Type B pancreatic cell (in vitro differentiated cells): ENCODE measurements around the gene EGFR. TPM values are rescaled to one million over a fixed set of nuclear protein-coding genes. Genes with fewer than 3 reads are reported as not detected.

Experiments used
- DNase-seq: peaks from one replicate; pipeline ENCODE4 v3.0.0; 2021; ENCODE audit warnings: mixed read lengths; ENCODE audit not compliant: unreplicated experiment; ENCODE audit errors: extremely low spot score
- H3K27ac Mint-ChIP-seq: 2 replicates; pipeline ENCODE4 v1.8.0; 2021; ENCODE audit warnings: mild to moderate bottlenecking, mixed read lengths
- H3K27me3 Mint-ChIP-seq: 2 replicates; pipeline ENCODE4 v1.8.0; 2021; ENCODE audit warnings: mixed read lengths
- H3K36me3 Mint-ChIP-seq: 2 replicates; pipeline ENCODE4 v1.8.0; 2021; ENCODE audit warnings: mixed read lengths
- H3K4me1 Mint-ChIP-seq: one replicate; pipeline ENCODE4 v1.8.0; 2021; ENCODE audit warnings: mixed read lengths; ENCODE audit not compliant: unreplicated experiment
- H3K4me3 Mint-ChIP-seq: 2 replicates; pipeline ENCODE4 v1.8.0; 2021; ENCODE audit warnings: mild to moderate bottlenecking, mixed read lengths
- H3K9me3 Mint-ChIP-seq: 2 replicates; pipeline ENCODE4 v1.8.0; 2021; ENCODE audit warnings: mixed read lengths
- total RNA-seq: library from RNA; stranded (reverse); gene quantifications from 2 replicates; pipeline ENCODE4 v1.2.1, GENCODE V29; 2021; ENCODE audit warnings: low replicate concordance
- TF ChIP-seq, protein P1 (sequence below): fragments of 200-600 bp; sonication (generic); conservative IDR thresholded peaks from 2 replicates; pipeline ENCODE4 v1.5.0; 2021; ENCODE audit warnings: antibody characterized with exemption, mild to moderate bottlenecking

The EGFR gene
- total RNA-seq, 1 donor from 2014 or later, result 44.6 TPM

DNA sequence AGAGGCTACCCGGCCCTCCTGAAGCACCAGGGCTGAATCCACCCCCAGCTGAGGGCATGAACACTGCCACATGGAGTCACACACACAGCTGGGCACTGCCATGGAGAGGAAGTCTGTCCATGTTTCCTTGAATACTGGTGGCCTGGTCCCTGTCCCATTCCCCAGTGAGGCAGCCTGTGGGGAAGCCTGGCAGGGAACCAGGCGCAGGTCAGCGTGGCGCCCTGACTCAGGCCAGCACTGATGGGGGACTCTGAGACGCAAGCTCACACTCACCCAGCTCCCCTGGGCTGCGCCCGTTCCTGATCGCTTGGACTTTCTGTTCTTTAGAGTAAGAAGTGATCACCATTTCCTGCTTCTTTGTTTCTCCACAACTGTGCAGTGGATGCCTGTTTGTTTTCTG is 128.3 kb downstream of the EGFR start:
- TF ChIP-seq, protein P1, sequence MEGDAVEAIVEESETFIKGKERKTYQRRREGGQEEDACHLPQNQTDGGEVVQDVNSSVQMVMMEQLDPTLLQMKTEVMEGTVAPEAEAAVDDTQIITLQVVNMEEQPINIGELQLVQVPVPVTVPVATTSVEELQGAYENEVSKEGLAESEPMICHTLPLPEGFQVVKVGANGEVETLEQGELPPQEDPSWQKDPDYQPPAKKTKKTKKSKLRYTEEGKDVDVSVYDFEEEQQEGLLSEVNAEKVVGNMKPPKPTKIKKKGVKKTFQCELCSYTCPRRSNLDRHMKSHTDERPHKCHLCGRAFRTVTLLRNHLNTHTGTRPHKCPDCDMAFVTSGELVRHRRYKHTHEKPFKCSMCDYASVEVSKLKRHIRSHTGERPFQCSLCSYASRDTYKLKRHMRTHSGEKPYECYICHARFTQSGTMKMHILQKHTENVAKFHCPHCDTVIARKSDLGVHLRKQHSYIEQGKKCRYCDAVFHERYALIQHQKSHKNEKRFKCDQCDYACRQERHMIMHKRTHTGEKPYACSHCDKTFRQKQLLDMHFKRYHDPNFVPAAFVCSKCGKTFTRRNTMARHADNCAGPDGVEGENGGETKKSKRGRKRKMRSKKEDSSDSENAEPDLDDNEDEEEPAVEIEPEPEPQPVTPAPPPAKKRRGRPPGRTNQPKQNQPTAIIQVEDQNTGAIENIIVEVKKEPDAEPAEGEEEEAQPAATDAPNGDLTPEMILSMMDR, result no peak
- DNase-seq, result no peak
- no peaks in the 10 kb centered on the region for H3K27me3 Mint-ChIP-seq
- no peaks in the 10 kb centered on the region for H3K9me3 Mint-ChIP-seq
- no peak overlapping the region for H3K27ac Mint-ChIP-seq
- H3K4me1 Mint-ChIP-seq, result no peaks in the 10 kb centered on the region
- H3K4me3 Mint-ChIP-seq, result no peak overlapping the region
- peaks cover 56% of the 10 kb centered on the region for H3K36me3 Mint-ChIP-seq

DNA sequence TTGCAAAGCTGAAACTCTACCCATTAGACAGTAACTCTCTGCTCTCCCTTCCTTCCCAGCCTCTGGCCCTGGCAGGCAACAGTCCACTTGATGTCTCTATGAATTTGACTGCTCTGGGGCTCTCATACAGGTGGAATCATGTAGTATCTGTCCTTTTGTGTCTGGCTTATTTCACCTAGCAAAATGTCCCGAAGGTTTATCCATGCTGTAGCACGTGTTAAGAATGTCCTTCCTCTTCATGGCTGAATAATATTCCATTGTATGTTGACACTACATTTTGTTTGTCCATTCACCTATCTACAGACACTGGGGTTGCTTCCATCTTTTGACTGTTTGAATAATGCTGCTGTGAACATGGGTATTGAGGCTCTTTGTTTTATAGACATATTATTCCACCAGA is 128.9 kb downstream of the EGFR start:
- Mint-ChIP-seq H3K9me3 (no peaks in the 10 kb centered on the region), H3K27ac (no peak overlapping the region), H3K4me1 (no peaks in the 10 kb centered on the region), H3K27me3 (no peaks in the 10 kb centered on the region), H3K36me3 (peaks cover 49% of the 10 kb centered on the region), H3K4me3 (no peak overlapping the region)
- TF ChIP-seq, protein P1, result no peak
- no peak for DNase-seq

DNA sequence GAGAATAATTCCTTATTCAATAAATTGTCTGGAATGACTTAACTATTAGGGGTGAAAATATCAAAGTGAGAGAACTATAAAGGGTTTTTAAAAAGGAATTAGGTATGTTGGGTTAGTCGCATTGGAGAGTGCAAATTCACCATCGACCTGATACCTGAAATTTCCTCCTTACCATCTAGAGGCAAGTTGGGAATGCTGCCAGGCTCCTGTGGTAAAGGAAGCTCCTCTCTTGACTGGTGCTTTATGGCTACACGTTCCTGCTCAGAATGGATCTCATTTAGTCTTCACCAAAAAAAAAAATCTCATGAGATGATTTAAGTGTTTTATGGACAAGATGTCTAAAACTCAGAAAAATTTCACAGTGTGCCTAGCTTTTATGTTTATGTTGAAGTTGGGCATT is 129.8 kb downstream of the EGFR start:
- Mint-ChIP-seq H3K27me3 (no peaks in the 10 kb centered on the region), H3K4me1 (no peaks in the 10 kb centered on the region), H3K27ac (no peak overlapping the region), H3K9me3 (no peaks in the 10 kb centered on the region), H3K36me3 (peaks cover 41% of the 10 kb centered on the region), H3K4me3 (no peak overlapping the region)
- TF ChIP-seq, protein P1, result no peak
- no peak for DNase-seq

DNA sequence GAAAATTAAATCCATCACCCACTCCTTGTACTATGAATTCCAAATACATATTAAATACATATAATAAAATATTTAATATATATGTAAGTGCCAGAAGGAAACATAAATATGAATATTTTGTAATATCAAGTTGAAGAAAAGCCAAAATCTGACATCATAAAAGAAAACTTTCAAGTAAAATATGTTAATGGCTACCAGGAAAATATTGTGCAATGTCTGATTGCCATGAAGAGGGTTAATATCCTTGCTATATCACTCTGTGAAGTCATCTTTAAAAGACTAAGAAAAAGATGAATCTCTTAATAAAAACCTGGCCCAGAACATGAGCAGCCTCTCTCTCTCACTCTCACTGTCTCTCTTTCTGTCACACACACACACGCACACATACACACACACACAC is 130.2 kb downstream of the EGFR start:
- H3K4me1 Mint-ChIP-seq, result no peaks in the 10 kb centered on the region
- no peaks in the 10 kb centered on the region for H3K9me3 Mint-ChIP-seq
- no peak overlapping the region for H3K4me3 Mint-ChIP-seq
- H3K36me3 Mint-ChIP-seq, result peaks cover 40% of the 10 kb centered on the region
- DNase-seq, result no peak
- H3K27ac Mint-ChIP-seq, result no peak overlapping the region
- H3K27me3 Mint-ChIP-seq, result no peaks in the 10 kb centered on the region
- TF ChIP-seq, protein P1, result no peak

DNA sequence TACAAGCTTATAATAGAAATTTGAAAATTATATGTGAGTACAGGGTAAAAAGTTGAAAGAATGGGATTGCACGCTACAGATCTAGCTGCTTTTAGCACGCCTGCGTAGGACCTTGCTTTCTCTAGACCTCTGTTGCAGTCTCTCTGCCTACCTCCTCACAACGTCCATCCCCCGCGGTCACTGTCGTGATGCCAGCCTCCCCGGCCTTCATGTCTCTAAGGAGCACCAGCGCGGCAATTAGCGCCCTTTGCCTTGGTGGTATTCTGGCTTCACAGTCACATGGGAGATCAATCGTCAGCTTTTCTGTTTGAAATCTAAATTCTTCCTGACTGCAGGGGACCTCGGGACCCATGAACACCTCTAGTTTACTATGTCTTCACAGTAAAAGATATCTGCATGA is 131.3 kb downstream of the EGFR start:
- Mint-ChIP-seq H3K4me3 (no peak overlapping the region), H3K36me3 (peaks cover 44% of the 10 kb centered on the region), H3K9me3 (no peaks in the 10 kb centered on the region), H3K27me3 (no peaks in the 10 kb centered on the region), H3K27ac (no peak overlapping the region), H3K4me1 (no peaks in the 10 kb centered on the region)
- DNase-seq, result no peak
- TF ChIP-seq, protein P1, result no peak
